ENCODE results near the gene DOCK4.

DOCK4 gene

GRCh38 chr7:111705807-111706206 is 500.4 kb downstream of the DOCK4 start:
- TF ChIP-seq TCF12 (IDR thresholded peaks at IDR 0.05; ENCODE audit: low read depth) (no peak), MAX (IDR thresholded peaks at IDR 0.05) (no peak), RAD21 (IDR thresholded peaks at IDR 0.05; ENCODE audit: low read depth) (no peak)

GRCh38 chr7:111697771-111698170 is 508.4 kb downstream of the DOCK4 start:
- TF ChIP-seq MAX (IDR thresholded peaks at IDR 0.05) (no peak), CREB1 (IDR thresholded peaks at IDR 0.05; ENCODE audit: low read depth) (no peak), EGR1 (IDR thresholded peaks at IDR 0.05) (no peak), FOXM1 (IDR thresholded peaks at IDR 0.05; ENCODE audit: borderline replicate concordance, low read depth) (no peak), ZBTB7A (IDR thresholded peaks at IDR 0.05; ENCODE audit: low read depth) (no peak), TAF1 (IDR thresholded peaks at IDR 0.05; ENCODE audit: low read depth) (no peak), REST (IDR thresholded peaks at IDR 0.05; ENCODE audit: low read depth) (no peak)

GRCh38 chr7:111694376-111694775 is 511.8 kb downstream of the DOCK4 start:
- TF ChIP-seq NFIC (IDR thresholded peaks at IDR 0.05), result no peak
- no peak for TF ChIP-seq FOXM1 (IDR thresholded peaks at IDR 0.05; ENCODE audit: borderline replicate concordance, low read depth)
- no peak for TF ChIP-seq RAD21 (IDR thresholded peaks at IDR 0.05; ENCODE audit: low read depth)
- TF ChIP-seq CEBPB (IDR thresholded peaks at IDR 0.05), result no peak
- TF ChIP-seq ZBTB7A (IDR thresholded peaks at IDR 0.05; ENCODE audit: low read depth), result no peak
- no peak for TF ChIP-seq REST (IDR thresholded peaks at IDR 0.05; ENCODE audit: low read depth)
- no peak for TF ChIP-seq USF1 (IDR thresholded peaks at IDR 0.05)
- no peak for TF ChIP-seq TAF1 (IDR thresholded peaks at IDR 0.05; ENCODE audit: low read depth)
- no peak for TF ChIP-seq YY1 (IDR thresholded peaks at IDR 0.05; ENCODE audit: low read depth)
- TF ChIP-seq TCF12 (IDR thresholded peaks at IDR 0.05; ENCODE audit: low read depth), result no peak

- TF ChIP-seq NFIC (IDR thresholded peaks at IDR 0.05) (no peak), TCF12 (IDR thresholded peaks at IDR 0.05; ENCODE audit: low read depth) (no peak), MAX (IDR thresholded peaks at IDR 0.05) (no peak), EGR1 (IDR thresholded peaks at IDR 0.05) (no peak), EP300 (IDR thresholded peaks at IDR 0.05; ENCODE audit: borderline replicate concordance) (no peak), FOXM1 (IDR thresholded peaks at IDR 0.05; ENCODE audit: borderline replicate concordance, low read depth) (no peak), TEAD4 (IDR thresholded peaks at IDR 0.05) (no peak), YY1 (IDR thresholded peaks at IDR 0.05; ENCODE audit: low read depth) (no peak), CEBPB (IDR thresholded peaks at IDR 0.05) (no peak), USF1 (IDR thresholded peaks at IDR 0.05) (no peak), CREB1 (IDR thresholded peaks at IDR 0.05; ENCODE audit: low read depth) (no peak), REST (IDR thresholded peaks at IDR 0.05; ENCODE audit: low read depth) (no peak), ZBTB7A (IDR thresholded peaks at IDR 0.05; ENCODE audit: low read depth) (no peak), RAD21 (IDR thresholded peaks at IDR 0.05; ENCODE audit: low read depth) (no peak), TAF1 (IDR thresholded peaks at IDR 0.05; ENCODE audit: low read depth) (no peak)
Observed at GRCh38 chr7:111690364-111691111, 515.7 kb downstream of the DOCK4 start.
